Activated T-helper 1 cell treated with anti-CD3 and anti-CD28 coated beads, Interleukin-2, amount 50 U/mL, for 16 hours (primary cell): ENCODE data around the gene VSIG8.

Source experiments
- DNase-seq, 2 donors: peaks; one replicate each; pipeline ENCODE4 v3.0.0-alpha.2; 2020; ENCODE audit warnings: low read depth in 1 of 2, low spot score in 1 of 2

The VSIG8 gene

GRCh38 chr1:159830722-159831121 is 31.7 kb downstream of the VSIG8 start:
- DNase-seq, result no peak

- DNase-seq, result no peak
Observed at GRCh38 chr1:159829822-159830465, 32.5 kb downstream of the VSIG8 start.

- DNase-seq, result no peak
Observed at GRCh38 chr1:159829273-159829634, 33.2 kb downstream of the VSIG8 start.

GRCh38 chr1:159828581-159829272 is 33.7 kb downstream of the VSIG8 start:
- DNase-seq, result no peak

GRCh38 chr1:159828176-159828575 is 34.3 kb downstream of the VSIG8 start:
- DNase-seq, result no peak

- no peak for DNase-seq
Observed at GRCh38 chr1:159827549-159827948, 34.9 kb downstream of the VSIG8 start.

- DNase-seq, result no peak
Observed at GRCh38 chr1:159827102-159827490, 35.4 kb downstream of the VSIG8 start.

- DNase-seq, result no peak
Observed at GRCh38 chr1:159826441-159827101, 35.9 kb downstream of the VSIG8 start, which contains the start of gene SLAMF8. SLAMF8 (plus strand) TSS chr1:159826873; CDS start chr1:159826899, 26 bp downstream.

- DNase-seq, result no peak
Observed at GRCh38 chr1:159825564-159825963, 36.9 kb downstream of the VSIG8 start.

- no peak for DNase-seq
Observed at GRCh38 chr1:159823406-159823805, 39.1 kb downstream of the VSIG8 start.

GRCh38 chr1:159821171-159821867 is 41.1 kb downstream of the VSIG8 start:
- no peak for DNase-seq

- no peak for DNase-seq
Observed at GRCh38 chr1:159817276-159818041, 45.0 kb downstream of the VSIG8 start.

GRCh38 chr1:159815926-159816325 is 46.5 kb downstream of the VSIG8 start:
- no peak for DNase-seq

- no peak for DNase-seq
Observed at GRCh38 chr1:159804924-159805323, 57.5 kb downstream of the VSIG8 start.
